ENCODE data around the gene CBX7. TPM values are rescaled to one million over a fixed set of nuclear protein-coding genes. Genes with fewer than 3 reads are reported as not detected.

CBX7 gene
- polyA plus RNA-seq, 3 donors: 7.1 to 13.8 (median 8.1) TPM

GRCh38 chr22:39083212-39084165 lies 69.0 kb downstream of the CBX7 start:
- no peak for DNase-seq (ENCODE audit: extremely low read depth in 1 of 11, low read depth in 9 of 11, low spot score in 4 of 11)

- DNase-seq (ENCODE audit: extremely low read depth in 1 of 11, low read depth in 9 of 11, low spot score in 4 of 11): no peak
These were observed 70.9 kb downstream of the CBX7 start for GRCh38 chr22:39081598-39081997.

GRCh38 chr22:39081016-39081415 lies 71.5 kb downstream of the CBX7 start:
- DNase-seq (ENCODE audit: extremely low read depth in 1 of 11, low read depth in 9 of 11, low spot score in 4 of 11): no peak

Other genes starting within 250 kb of the CBX7 start
- under 1 TPM; 0.22 to 0.61 (median 0.42) TPM for gene APOBEC3A, start 195.1 kb downstream of the CBX7 start, polyA plus RNA-seq (ENCODE audit: insufficient read length in 3 of 3)
- gene APOBEC3B, start 170.3 kb downstream of the CBX7 start, polyA plus RNA-seq (ENCODE audit: insufficient read length in 3 of 3): 1 to 10 TPM; 5.9 to 7.6 (median 6.5) TPM
- gene APOBEC3C, start 138.4 kb downstream of the CBX7 start, polyA plus RNA-seq (ENCODE audit: insufficient read length in 3 of 3): 10 to 100 TPM in 2 of 3 donors, 1 to 10 TPM in 1; 9.6 to 10.6 (median 10.2) TPM
- gene APOBEC3D, start 131.6 kb downstream of the CBX7 start, polyA plus RNA-seq (ENCODE audit: insufficient read length in 3 of 3): 1 to 10 TPM in 2 of 3 donors, under 1 TPM in 1; 0.46 to 1.8 (median 1.2) TPM
- gene APOBEC3F, start 111.8 kb downstream of the CBX7 start, polyA plus RNA-seq (ENCODE audit: insufficient read length in 3 of 3): 1 to 10 TPM; 7.6 to 9.7 (median 8.2) TPM
- gene APOBEC3G, start 75.4 kb downstream of the CBX7 start, polyA plus RNA-seq (ENCODE audit: insufficient read length in 3 of 3): 1 to 10 TPM; 5.5 to 8.8 (median 8.3) TPM
- under 1 TPM in 2 of 3 donors, not detected in 1; 0.13 to 0.26 TPM for gene APOBEC3H, start 55.4 kb downstream of the CBX7 start, polyA plus RNA-seq (ENCODE audit: insufficient read length in 3 of 3)
- gene PDGFB, start 92.3 kb upstream of the CBX7 start, polyA plus RNA-seq (ENCODE audit: insufficient read length in 3 of 3): 10 to 100 TPM; 11.3 to 15.9 (median 15.6) TPM
- 1,000 to 10,000 TPM; 2,961 to 3,304 (median 3,137) TPM for gene RPL3, start 166.9 kb upstream of the CBX7 start, polyA plus RNA-seq (ENCODE audit: insufficient read length in 3 of 3)
- gene SYNGR1, start 197.3 kb upstream of the CBX7 start, polyA plus RNA-seq (ENCODE audit: insufficient read length in 3 of 3): 10 to 100 TPM; 15.7 to 28.4 (median 23.7) TPM
- 10 to 100 TPM; 21.1 to 33.0 (median 30.7) TPM for gene TAB1, start 247.1 kb upstream of the CBX7 start, polyA plus RNA-seq (ENCODE audit: insufficient read length in 3 of 3)